OCI-LY3 (cell line): Measurements from ENCODE around the gene PARVA.

Source experiments
- EZH2phosphoT487 ChIP-seq: fragments of 200-600 bp; shearing (Covaris generic); IDR thresholded peaks from 2 replicates; pipeline ENCODE4 v1.6.1; 2018; ENCODE audit warnings: antibody characterized with exemption, mixed run types, low read depth
- TF ChIP-seq, protein P1 (sequence below): fragments of 200-600, 300-600 bp; sonication (generic); IDR thresholded peaks from 2 replicates; pipeline ENCODE4 v1.5.1; 2014; ENCODE audit warnings: antibody characterized with exemption, low read length, low read depth

DNA sequence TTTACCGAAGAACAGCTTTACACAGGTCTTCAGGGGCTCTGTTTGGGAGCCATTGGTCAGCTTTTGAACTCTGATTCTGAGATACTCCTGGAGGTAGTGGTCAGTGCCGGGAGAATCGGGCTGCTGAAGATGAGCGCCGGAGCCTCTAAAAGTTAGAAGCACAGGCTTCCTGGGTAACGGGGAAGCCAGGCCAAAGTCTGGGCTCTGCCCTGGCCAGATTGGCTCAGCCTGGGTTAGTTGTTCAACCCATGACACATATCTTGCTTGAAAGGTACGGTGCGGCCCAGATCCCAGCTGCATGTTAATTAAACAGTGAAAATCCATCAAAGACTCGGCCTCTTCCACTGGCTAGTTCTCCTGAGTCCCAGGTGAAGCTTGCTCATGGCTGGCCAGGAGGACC lies 18.0 kb downstream of the PARVA start:
- TF ChIP-seq, protein P1, sequence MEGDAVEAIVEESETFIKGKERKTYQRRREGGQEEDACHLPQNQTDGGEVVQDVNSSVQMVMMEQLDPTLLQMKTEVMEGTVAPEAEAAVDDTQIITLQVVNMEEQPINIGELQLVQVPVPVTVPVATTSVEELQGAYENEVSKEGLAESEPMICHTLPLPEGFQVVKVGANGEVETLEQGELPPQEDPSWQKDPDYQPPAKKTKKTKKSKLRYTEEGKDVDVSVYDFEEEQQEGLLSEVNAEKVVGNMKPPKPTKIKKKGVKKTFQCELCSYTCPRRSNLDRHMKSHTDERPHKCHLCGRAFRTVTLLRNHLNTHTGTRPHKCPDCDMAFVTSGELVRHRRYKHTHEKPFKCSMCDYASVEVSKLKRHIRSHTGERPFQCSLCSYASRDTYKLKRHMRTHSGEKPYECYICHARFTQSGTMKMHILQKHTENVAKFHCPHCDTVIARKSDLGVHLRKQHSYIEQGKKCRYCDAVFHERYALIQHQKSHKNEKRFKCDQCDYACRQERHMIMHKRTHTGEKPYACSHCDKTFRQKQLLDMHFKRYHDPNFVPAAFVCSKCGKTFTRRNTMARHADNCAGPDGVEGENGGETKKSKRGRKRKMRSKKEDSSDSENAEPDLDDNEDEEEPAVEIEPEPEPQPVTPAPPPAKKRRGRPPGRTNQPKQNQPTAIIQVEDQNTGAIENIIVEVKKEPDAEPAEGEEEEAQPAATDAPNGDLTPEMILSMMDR, result no peak
- no peak for TF ChIP-seq EZH2phosphoT487
